ENCODE measurements around the gene TFDP3.

Gene TFDP3

DNA sequence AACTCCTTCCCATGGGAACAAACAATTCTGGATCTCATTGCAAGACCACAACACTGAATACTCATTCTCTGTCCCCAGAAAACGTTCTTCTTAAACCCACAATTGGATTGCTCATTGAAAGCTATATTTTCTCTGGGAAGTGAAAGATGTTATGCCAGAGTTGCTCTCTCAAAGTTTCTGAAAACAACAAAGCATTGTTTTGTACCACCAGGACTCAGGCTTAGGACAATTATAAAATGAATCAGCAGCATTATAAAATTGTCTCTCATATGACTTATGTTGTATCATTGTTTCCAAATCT lies 26.5 kb downstream of the TFDP3 start:
- no peak overlapping the region for H3K4me2 ChIP-seq
- H3K4me1 ChIP-seq (ENCODE audit: low read depth, poor library complexity, severe bottlenecking), result no peaks in the 10 kb centered on the region
- no peaks in the 10 kb centered on the region for H3K79me2 ChIP-seq (ENCODE audit: insufficient read depth, low read depth)
- H2AFZ ChIP-seq (ENCODE audit: low read depth), result no peak overlapping the region
- no peaks in the 10 kb centered on the region for H3K36me3 ChIP-seq (ENCODE audit: insufficient read depth)
- H3K4me3 ChIP-seq (IDR thresholded peaks at IDR 0.05; ENCODE audit: insufficient read depth, low read depth, low read length), result no peak overlapping the region
- TF ChIP-seq, protein P1, sequence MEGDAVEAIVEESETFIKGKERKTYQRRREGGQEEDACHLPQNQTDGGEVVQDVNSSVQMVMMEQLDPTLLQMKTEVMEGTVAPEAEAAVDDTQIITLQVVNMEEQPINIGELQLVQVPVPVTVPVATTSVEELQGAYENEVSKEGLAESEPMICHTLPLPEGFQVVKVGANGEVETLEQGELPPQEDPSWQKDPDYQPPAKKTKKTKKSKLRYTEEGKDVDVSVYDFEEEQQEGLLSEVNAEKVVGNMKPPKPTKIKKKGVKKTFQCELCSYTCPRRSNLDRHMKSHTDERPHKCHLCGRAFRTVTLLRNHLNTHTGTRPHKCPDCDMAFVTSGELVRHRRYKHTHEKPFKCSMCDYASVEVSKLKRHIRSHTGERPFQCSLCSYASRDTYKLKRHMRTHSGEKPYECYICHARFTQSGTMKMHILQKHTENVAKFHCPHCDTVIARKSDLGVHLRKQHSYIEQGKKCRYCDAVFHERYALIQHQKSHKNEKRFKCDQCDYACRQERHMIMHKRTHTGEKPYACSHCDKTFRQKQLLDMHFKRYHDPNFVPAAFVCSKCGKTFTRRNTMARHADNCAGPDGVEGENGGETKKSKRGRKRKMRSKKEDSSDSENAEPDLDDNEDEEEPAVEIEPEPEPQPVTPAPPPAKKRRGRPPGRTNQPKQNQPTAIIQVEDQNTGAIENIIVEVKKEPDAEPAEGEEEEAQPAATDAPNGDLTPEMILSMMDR (conservative IDR thresholded peaks at IDR 0.05; ENCODE audit: low read depth, low read length), result no peak
- no peak overlapping the region for H3K9ac ChIP-seq
- no peak overlapping the region for H3K27ac ChIP-seq
- H3K27me3 ChIP-seq (ENCODE audit: insufficient read depth, low read depth), result no peaks in the 10 kb centered on the region
- no peaks in the 10 kb centered on the region for H4K20me1 ChIP-seq (ENCODE audit: insufficient read depth)

DNA sequence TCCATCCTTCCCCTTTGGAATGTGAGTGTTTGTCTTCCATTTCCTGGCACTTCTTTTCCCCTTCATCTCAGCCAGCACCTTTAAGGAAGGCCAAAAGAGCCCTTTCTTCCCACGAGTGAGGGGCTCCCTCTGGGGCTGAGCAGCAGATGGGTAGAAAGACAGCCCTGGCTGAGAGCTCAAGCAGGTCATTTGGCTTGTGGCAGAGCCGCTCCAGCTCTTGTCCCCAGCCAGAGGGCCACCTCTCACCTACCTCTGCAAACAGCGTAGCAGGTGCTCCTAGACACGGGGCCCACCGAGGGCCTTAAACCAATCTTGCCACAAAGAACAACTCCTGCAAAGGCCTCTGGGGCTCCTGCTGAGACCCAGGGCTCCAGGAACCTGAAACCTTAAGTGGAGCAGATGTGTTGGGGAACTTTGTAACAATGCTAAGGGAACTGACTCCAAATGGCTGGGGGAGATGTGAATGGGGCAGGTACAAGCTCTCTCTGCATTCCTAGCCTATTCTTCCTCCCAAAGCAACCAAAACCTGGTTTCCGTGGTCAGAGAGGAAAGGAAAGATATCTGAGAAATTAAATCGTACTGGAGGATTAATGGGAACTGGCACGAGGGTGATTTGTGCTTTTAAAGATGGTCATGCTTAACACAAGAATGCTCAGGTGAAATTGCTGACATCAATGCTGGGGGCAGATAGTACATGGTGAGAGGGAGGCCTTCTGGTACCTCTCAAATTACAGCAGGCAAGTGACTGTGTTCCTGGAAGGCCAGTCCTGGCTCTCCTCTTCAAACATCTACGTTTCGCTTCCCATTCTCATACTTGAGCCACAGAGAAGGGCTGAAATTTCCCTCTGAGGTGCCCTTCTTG lies 27.0 kb downstream of the TFDP3 start:
- no peak overlapping the region for H3K9ac ChIP-seq
- H3K4me2 ChIP-seq, result no peak overlapping the region
- no peak overlapping the region for H2AFZ ChIP-seq (ENCODE audit: low read depth)

DNA sequence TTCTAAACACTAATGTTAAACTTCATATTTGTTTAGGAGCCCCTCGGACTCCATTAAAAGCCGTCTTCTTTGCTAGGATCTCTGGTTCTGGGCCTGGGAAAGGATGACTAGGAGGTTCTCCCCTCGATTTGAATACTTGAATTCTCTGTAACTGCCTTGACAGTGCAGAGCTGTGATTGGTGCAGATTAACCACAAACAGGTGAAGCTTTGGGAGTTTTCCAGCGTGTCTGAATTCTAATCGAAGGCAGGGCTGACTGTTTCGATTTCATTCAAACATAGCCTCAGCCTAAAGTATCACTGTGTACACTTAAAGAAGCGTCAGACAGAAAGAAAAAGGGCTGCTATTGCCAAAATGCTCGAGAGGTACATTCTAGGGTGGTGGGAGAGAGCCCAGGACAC lies 29.0 kb downstream of the TFDP3 start:
- TF ChIP-seq, protein P1 (conservative IDR thresholded peaks at IDR 0.05; ENCODE audit: low read depth, low read length), result no peak
- no peak overlapping the region for H3K27ac ChIP-seq
- H3K4me1 ChIP-seq (ENCODE audit: low read depth, poor library complexity, severe bottlenecking), result no peaks in the 10 kb centered on the region
- no peak overlapping the region for H3K4me3 ChIP-seq (IDR thresholded peaks at IDR 0.05; ENCODE audit: insufficient read depth, low read depth, low read length)
- no peaks in the 10 kb centered on the region for H4K20me1 ChIP-seq (ENCODE audit: insufficient read depth)
- no peaks in the 10 kb centered on the region for H3K36me3 ChIP-seq (ENCODE audit: insufficient read depth)
- no peak overlapping the region for H3K4me2 ChIP-seq
- H3K79me2 ChIP-seq (ENCODE audit: insufficient read depth, low read depth), result no peaks in the 10 kb centered on the region
- no peaks in the 10 kb centered on the region for H3K27me3 ChIP-seq (ENCODE audit: insufficient read depth, low read depth)
- no peak overlapping the region for H2AFZ ChIP-seq (ENCODE audit: low read depth)
- no peak overlapping the region for H3K9ac ChIP-seq

More for the DNA sequence above, 27.0 kb downstream of the TFDP3 start:
- Histone ChIP-seq H3K79me2 (ENCODE audit: insufficient read depth, low read depth) (no peaks in the 10 kb centered on the region), H3K36me3 (ENCODE audit: insufficient read depth) (no peaks in the 10 kb centered on the region), H3K4me3 (IDR thresholded peaks at IDR 0.05; ENCODE audit: insufficient read depth, low read depth, low read length) (no peak overlapping the region), H3K27me3 (ENCODE audit: insufficient read depth, low read depth) (no peaks in the 10 kb centered on the region), H3K27ac (no peak overlapping the region), H4K20me1 (ENCODE audit: insufficient read depth) (no peaks in the 10 kb centered on the region), H3K4me1 (ENCODE audit: low read depth, poor library complexity, severe bottlenecking) (no peaks in the 10 kb centered on the region)
- TF ChIP-seq, protein P1 (conservative IDR thresholded peaks at IDR 0.05; ENCODE audit: low read depth, low read length), result no peak

- no peak overlapping the region for H3K27ac ChIP-seq
- no peaks in the 10 kb centered on the region for H4K20me1 ChIP-seq (ENCODE audit: insufficient read depth)
- H3K27me3 ChIP-seq (ENCODE audit: insufficient read depth, low read depth), result no peaks in the 10 kb centered on the region
- no peaks in the 10 kb centered on the region for H3K36me3 ChIP-seq (ENCODE audit: insufficient read depth)
- no peaks in the 10 kb centered on the region for H3K4me1 ChIP-seq (ENCODE audit: low read depth, poor library complexity, severe bottlenecking)
- no peaks in the 10 kb centered on the region for H3K79me2 ChIP-seq (ENCODE audit: insufficient read depth, low read depth)
- H3K4me2 ChIP-seq, result no peak overlapping the region
- H3K4me3 ChIP-seq (IDR thresholded peaks at IDR 0.05; ENCODE audit: insufficient read depth, low read depth, low read length), result no peak overlapping the region
- H3K9ac ChIP-seq, result no peak overlapping the region
- TF ChIP-seq, protein P1 (conservative IDR thresholded peaks at IDR 0.05; ENCODE audit: low read depth, low read length), result no peak
- no peak overlapping the region for H2AFZ ChIP-seq (ENCODE audit: low read depth)
Observed at GRCh38 chrX:133188631-133189030, 29.5 kb downstream of the TFDP3 start.
